ENCODE data around the gene GSE1. TPM values are rescaled to one million over a fixed set of nuclear protein-coding genes. Genes with fewer than 3 reads are reported as not detected.

The GSE1 gene
- total and polyA plus RNA-seq, 2 experiments from 2014 or later: 32.4 to 135 TPM

GRCh38 chr16:85680352-85680944, 67.3 kb downstream of the GSE1 start (continued):
- TF ChIP-seq CTCF (conservative IDR thresholded peaks at IDR 0.05; ENCODE audit: low read depth in 2 of 2) (no peak), REST (IDR thresholded peaks at IDR 0.05; ENCODE audit: unreplicated experiment) (no peak)

GRCh38 chr16:85681255-85681654, 68.1 kb downstream of the GSE1 start:
- peaks cover 28% of the 10 kb centered on the region for H3K79me2 ChIP-seq (replicated peaks; ENCODE audit: insufficient read depth)
- H3K4me3 ChIP-seq: no peak overlapping the region
- Mint-ChIP-seq H3K4me3 (no peak overlapping the region), H3K27ac (no peak overlapping the region), H3K4me1 (peaks cover 7% of the 10 kb centered on the region; the same call in 2 of the 3 replicates), H3K27me3 (ENCODE audit: insufficient read depth, low read depth, poor library complexity) (peaks cover 7% of the 10 kb centered on the region), H3K36me3 (ENCODE audit: low read depth) (peaks cover 62% of the 10 kb centered on the region), H3K9me3 (no peaks in the 10 kb centered on the region)
- peaks cover 29% of the 10 kb centered on the region for H4K20me1 ChIP-seq (replicated peaks; ENCODE audit: insufficient read depth)
- H3K9me2 ChIP-seq (ENCODE audit: insufficient read depth): no peaks in the 10 kb centered on the region
- ATAC-seq (no peak), DNase-seq (ENCODE audit: low spot score) (no peak)
- peaks cover 8% of the 10 kb centered on the region for H3F3A ChIP-seq (replicated peaks; ENCODE audit: low read depth)
- H3K4me1 ChIP-seq (ENCODE audit: insufficient read depth): no peaks in the 10 kb centered on the region
- no peaks in the 10 kb centered on the region for H3K27me3 ChIP-seq (ENCODE audit: insufficient read depth)
- H3K36me3 ChIP-seq (ENCODE audit: insufficient read depth): peaks cover 29% of the 10 kb centered on the region
- no peak overlapping the region for H3K4me2 ChIP-seq
- no peak for TF ChIP-seq CREB1 (CRISPR knock-in tag; IDR thresholded peaks at IDR 0.05; ENCODE audit: low read depth)
- TF ChIP-seq ZNF462 (CRISPR knock-in tag; IDR thresholded peaks at IDR 0.05): no peak
- TF ChIP-seq, protein P1, sequence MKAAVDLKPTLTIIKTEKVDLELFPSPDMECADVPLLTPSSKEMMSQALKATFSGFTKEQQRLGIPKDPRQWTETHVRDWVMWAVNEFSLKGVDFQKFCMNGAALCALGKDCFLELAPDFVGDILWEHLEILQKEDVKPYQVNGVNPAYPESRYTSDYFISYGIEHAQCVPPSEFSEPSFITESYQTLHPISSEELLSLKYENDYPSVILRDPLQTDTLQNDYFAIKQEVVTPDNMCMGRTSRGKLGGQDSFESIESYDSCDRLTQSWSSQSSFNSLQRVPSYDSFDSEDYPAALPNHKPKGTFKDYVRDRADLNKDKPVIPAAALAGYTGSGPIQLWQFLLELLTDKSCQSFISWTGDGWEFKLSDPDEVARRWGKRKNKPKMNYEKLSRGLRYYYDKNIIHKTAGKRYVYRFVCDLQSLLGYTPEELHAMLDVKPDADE (IDR thresholded peaks at IDR 0.05): no peak
- no peak for TF ChIP-seq EZH2phosphoT487 (IDR thresholded peaks at IDR 0.05; ENCODE audit: unreplicated experiment)
- TF ChIP-seq ZNF114 (CRISPR knock-in tag; IDR thresholded peaks at IDR 0.05): no peak
- no peak for TF ChIP-seq REST (IDR thresholded peaks at IDR 0.05; ENCODE audit: unreplicated experiment)
- H2AFZ ChIP-seq: no peak overlapping the region
- H3K27ac ChIP-seq (ENCODE audit: low read depth): 0 out of 2 replicates have a peak overlapping the region, but pooled peaks have one; percentile 9
